ENCODE results near the gene HEPACAM. TPM values are rescaled to one million over a fixed set of nuclear protein-coding genes. Genes with fewer than 3 reads are reported as not detected.

HEPACAM gene
- total RNA-seq, 4 donors from 2014 or later, result 0.40 to 0.70 TPM; not detected in 2

DNA sequence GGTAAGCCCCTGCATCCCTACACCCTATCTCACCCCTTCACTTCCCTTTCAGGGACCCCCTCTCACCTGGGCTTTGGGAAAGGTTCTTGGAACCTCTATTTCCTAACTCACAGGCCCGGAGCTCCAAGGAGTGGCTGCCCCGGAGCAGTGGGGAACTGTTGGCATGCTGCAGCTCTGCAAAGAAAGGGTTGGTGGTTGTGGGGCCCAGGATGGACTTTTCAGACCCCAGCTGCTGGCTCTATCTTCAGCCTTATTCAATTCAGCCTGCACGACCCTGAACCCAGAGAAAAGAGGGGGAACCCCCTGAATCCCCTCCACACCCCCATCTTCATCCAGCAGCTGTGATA lies 48.2 kb downstream of the HEPACAM start:
- TF ChIP-seq, protein P1, sequence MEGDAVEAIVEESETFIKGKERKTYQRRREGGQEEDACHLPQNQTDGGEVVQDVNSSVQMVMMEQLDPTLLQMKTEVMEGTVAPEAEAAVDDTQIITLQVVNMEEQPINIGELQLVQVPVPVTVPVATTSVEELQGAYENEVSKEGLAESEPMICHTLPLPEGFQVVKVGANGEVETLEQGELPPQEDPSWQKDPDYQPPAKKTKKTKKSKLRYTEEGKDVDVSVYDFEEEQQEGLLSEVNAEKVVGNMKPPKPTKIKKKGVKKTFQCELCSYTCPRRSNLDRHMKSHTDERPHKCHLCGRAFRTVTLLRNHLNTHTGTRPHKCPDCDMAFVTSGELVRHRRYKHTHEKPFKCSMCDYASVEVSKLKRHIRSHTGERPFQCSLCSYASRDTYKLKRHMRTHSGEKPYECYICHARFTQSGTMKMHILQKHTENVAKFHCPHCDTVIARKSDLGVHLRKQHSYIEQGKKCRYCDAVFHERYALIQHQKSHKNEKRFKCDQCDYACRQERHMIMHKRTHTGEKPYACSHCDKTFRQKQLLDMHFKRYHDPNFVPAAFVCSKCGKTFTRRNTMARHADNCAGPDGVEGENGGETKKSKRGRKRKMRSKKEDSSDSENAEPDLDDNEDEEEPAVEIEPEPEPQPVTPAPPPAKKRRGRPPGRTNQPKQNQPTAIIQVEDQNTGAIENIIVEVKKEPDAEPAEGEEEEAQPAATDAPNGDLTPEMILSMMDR (IDR thresholded peaks at IDR 0.05 in 4 of 5, conservative IDR thresholded peaks at IDR 0.05 in 1 of 5), result no peak
- TF ChIP-seq POLR2A (IDR thresholded peaks at IDR 0.05), result no peak
- no peak for DNase-seq
- no peaks in the 10 kb centered on the region for H3K36me3 ChIP-seq
- no peak for ATAC-seq
- peak overlapping the region in 1 of 4 donors; percentile 27 for H3K27ac ChIP-seq
- intact Hi-C loops (cut with DNase I; ENCODE audit: low total_unique reads), result no loop called here
- no peak overlapping the region for H3K4me3 ChIP-seq
- H3K4me1 ChIP-seq, result peaks cover 27 to 33% of the 10 kb centered on the region in 2 donors
- in situ Hi-C loops (cut with MboI; ENCODE audit: low sequenced_read_pairs in 4 of 4), result no loop called here
- no peaks in the 10 kb centered on the region for H3K27me3 ChIP-seq
- no peaks in the 10 kb centered on the region for H3K9me3 ChIP-seq

DNA sequence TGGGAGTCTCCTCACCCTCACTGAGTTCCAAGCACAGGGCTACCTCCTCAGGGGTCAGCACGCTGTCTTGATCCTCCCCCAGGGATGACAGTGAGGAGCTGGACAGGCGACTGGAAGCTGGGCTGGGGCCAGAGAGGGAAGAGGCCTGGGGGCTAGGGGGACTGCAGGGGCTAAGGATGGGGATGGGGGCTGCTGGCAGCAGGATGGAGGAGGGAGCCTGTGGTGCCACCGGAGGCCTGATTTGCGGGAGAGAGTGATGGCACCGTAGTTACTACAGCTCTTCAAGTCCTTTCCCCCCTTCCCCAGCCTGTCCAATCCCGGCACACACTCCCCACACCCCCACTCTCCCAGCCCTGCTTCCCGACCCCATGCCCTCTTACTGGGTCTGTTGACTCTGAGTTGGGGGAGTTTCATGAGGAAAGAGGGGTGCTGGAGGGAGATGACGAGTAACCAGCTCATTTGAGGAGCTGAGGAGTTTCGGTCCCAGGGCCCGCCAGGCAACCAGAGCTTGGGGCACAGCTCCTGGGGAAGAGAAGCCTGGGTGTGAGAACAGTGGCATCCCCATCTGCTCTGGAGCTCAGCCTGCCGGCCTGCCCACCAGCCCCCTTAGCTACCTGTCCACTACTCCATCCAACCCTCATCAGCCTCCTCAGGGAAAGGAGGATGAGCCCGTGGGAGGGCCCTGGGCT lies 48.7 kb downstream of the HEPACAM start:
- intact Hi-C loops (cut with DNase I; ENCODE audit: low total_unique reads) (no loop called here), in situ Hi-C loops (cut with MboI; ENCODE audit: low sequenced_read_pairs in 4 of 4) (no loop called here)
- ATAC-seq (no peak), DNase-seq (no peak)
- no peak overlapping the region for H3K27ac ChIP-seq
- H3K9me3 ChIP-seq, result no peaks in the 10 kb centered on the region
- H3K4me1 ChIP-seq, result peaks cover 27 to 30% of the 10 kb centered on the region in 2 donors
- no peaks in the 10 kb centered on the region for H3K36me3 ChIP-seq
- no peak for TF ChIP-seq POLR2A (IDR thresholded peaks at IDR 0.05)
- TF ChIP-seq, protein P1 (IDR thresholded peaks at IDR 0.05 in 4 of 5, conservative IDR thresholded peaks at IDR 0.05 in 1 of 5), result no peak
- no peak overlapping the region for H3K4me3 ChIP-seq
- no peaks in the 10 kb centered on the region for H3K27me3 ChIP-seq

DNA sequence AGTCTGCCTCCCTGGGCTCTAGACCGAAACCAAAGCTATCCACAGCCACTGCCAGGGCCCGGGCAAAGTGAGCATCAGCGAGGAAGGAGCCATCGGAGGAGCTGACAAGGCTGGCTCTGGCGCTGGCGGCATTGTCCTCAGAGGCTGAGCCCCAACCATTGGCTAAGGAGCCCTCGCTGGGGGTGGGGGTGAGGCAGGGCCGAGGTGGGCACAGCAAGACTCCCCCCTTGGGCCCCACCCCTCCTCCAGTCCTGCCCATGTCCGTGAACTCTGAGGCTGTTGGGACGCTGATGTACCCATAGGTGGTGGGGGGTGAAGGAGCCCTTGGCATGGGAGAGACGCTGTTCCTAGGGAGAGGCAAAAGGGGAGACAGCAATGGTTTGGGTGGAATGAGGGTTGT lies 49.4 kb downstream of the HEPACAM start:
- DNase-seq, result no peak
- ATAC-seq, result no peak
- H3K36me3 ChIP-seq, result no peaks in the 10 kb centered on the region
- H3K27ac ChIP-seq, result no peak overlapping the region
- TF ChIP-seq POLR2A (IDR thresholded peaks at IDR 0.05), result no peak
- TF ChIP-seq, protein P1 (IDR thresholded peaks at IDR 0.05 in 4 of 5, conservative IDR thresholded peaks at IDR 0.05 in 1 of 5), result no peak
- intact Hi-C loops (cut with DNase I; ENCODE audit: low total_unique reads), result no loop called here
- H3K27me3 ChIP-seq, result no peaks in the 10 kb centered on the region
- in situ Hi-C loops (cut with MboI; ENCODE audit: low sequenced_read_pairs in 4 of 4), result no loop called here
- no peaks in the 10 kb centered on the region for H3K9me3 ChIP-seq
- H3K4me1 ChIP-seq, result peaks cover 27 to 28% of the 10 kb centered on the region in 2 donors
- H3K4me3 ChIP-seq, result no peak overlapping the region

DNA sequence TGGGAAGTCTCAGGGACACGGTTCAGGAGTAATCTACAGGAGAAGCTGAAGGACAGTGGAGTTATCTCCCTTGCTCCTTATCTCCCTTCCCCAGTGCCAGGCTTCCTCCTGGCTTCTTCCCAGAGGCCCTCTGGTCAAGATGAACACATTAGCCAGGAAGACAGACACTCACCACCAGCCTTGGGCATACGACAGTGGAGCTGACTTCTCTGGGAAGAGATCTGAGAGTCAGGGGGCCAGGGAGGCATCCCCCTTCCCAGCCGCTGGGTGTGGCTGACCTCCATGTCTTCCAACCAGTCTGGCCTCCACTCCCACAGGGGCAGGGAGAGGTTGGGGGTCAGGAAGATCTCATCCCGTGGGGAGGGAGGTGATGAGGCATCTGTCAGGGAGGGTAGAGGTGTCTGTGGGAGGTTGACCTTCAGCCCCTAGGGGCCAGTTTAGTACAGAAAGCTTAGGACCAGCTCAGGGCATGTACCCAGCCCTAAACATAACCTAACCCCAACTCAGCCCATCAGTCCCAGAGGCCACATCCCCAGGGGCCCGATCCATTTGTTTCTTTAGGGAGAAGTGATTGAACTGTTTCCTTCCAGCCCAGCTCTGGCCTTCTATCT lies 50.9 kb downstream of the HEPACAM start:
- intact Hi-C loops (cut with DNase I; ENCODE audit: low total_unique reads) (no loop called here), in situ Hi-C loops (cut with MboI; ENCODE audit: low sequenced_read_pairs in 4 of 4) (no loop called here)
- TF ChIP-seq POLR2A (IDR thresholded peaks at IDR 0.05), result no peak
- TF ChIP-seq, protein P1 (IDR thresholded peaks at IDR 0.05 in 4 of 5, conservative IDR thresholded peaks at IDR 0.05 in 1 of 5), result no peak
- Histone ChIP-seq H3K4me1 (peaks cover 16% of the 10 kb centered on the region in 2 donors), H3K9me3 (no peaks in the 10 kb centered on the region), H3K27ac (no peak overlapping the region), H3K27me3 (no peaks in the 10 kb centered on the region), H3K36me3 (no peaks in the 10 kb centered on the region), H3K4me3 (no peak overlapping the region)
- DNase-seq, result no peak
- no peak for ATAC-seq
